Measurements from ENCODE around the gene RBM14.

- TF ChIP-seq CTCF (conservative IDR thresholded peaks at IDR 0.05 in 1 of 2, IDR thresholded peaks at IDR 0.05 in 1 of 2; ENCODE audit: extremely low read depth in 1 of 2, insufficient read depth in 1 of 2, low read depth in 1 of 2, low read length in 2 of 2) = no peak
- no peak for TF ChIP-seq EZH2 (IDR thresholded peaks at IDR 0.05; ENCODE audit: borderline replicate concordance, low read length)
Observed at GRCh38 chr11:66607126-66607834, 9.2 kb upstream of the RBM14 start.

All from mammary epithelial cell (primary cell).